Measurements from ENCODE around the gene CATSPERE. TPM values are rescaled to one million over a fixed set of nuclear protein-coding genes. Genes with fewer than 3 reads are reported as not detected.

Gene CATSPERE
- total and polyA plus RNA-seq, 9 of the 15 experiments (the other 6 are each of a cell fraction or from before 2014, with no cell fraction given), result 0.06 to 0.16 (median 0.09) TPM; not detected in 3

DNA sequence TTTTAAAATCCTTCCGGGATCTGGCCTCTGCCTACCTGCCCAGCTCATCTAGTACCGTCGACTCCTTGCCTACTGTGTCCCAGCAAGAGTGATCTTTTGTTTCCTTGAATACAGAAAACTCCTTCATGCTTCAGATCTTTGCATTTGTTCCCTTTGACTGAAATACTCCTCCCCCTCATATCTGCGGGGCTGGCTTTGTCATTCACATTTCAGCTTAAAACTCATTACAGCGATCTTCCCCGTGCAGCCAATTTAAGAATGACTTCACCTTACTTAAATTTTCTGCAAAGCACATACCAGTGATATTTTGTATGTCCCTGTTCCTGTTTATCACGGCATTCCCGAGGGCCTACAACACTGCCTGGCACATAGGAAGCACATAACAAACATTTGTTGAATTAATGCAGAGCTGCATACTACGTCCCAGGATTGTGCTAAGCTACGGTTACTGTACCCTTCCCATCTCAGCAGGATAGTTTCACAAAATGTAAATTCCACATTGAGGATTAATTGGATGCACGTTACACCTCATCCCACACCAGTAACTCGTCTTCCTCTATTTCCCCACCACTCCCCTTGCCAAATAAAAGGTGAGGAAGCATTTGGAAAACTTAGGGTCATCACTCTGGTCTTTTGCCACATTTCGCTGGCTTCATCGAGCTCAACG is 191.0 kb downstream of the CATSPERE start (continued):
- 0 out of 2 replicates have a peak, but pooled peaks have one; percentile 34 for TF ChIP-seq SMARCA5 (IDR thresholded peaks at IDR 0.05)
- TF ChIP-seq DPF2 (IDR thresholded peaks at IDR 0.05), result peak; percentile 47; the same call in 1 of the 2 replicates
- 0 out of 2 replicates have a peak, but pooled peaks have one; percentile 41 for TF ChIP-seq MTA1 (IDR thresholded peaks at IDR 0.05; ENCODE audit: borderline replicate concordance)
- TF ChIP-seq ZNF445 (CRISPR knock-in tag; IDR thresholded peaks at IDR 0.05; ENCODE audit: low read depth), result 0 out of 2 replicates have a peak, but pooled peaks have one; percentile 43
- TF ChIP-seq ELF2 (CRISPR knock-in tag; IDR thresholded peaks at IDR 0.05), result no peak
- 0 out of 4 replicates have a peak, but pooled peaks of 1 of the 2 experiments have one; percentile 65 for TF ChIP-seq HDAC1 (IDR thresholded peaks at IDR 0.05)
- no peak for TF ChIP-seq POLR2H (tag; IDR thresholded peaks at IDR 0.05; ENCODE audit: low read depth)
- TF ChIP-seq GTF2F1 (IDR thresholded peaks at IDR 0.05; ENCODE audit: low read depth, low read length), result peak; percentile 53; the same call in 1 of the 2 replicates
- 0 out of 2 replicates have a peak, but pooled peaks have one; percentile 3 for TF ChIP-seq ZNF316 (IDR thresholded peaks at IDR 0.05)
- TF ChIP-seq FOXK2 (conservative IDR thresholded peaks at IDR 0.05 in 1 of 2, IDR thresholded peaks at IDR 0.05 in 1 of 2; ENCODE audit: low read depth in 2 of 2), result peak in 1 of 2 experiments; percentile 44; a peak in 1 of 4 replicates
- 0 out of 2 replicates have a peak, but pooled peaks have one; percentile 70 for TF ChIP-seq HDAC2 (IDR thresholded peaks at IDR 0.05)
- TF ChIP-seq SIX5 (IDR thresholded peaks at IDR 0.05; ENCODE audit: borderline replicate concordance in 1 of 2, insufficient read depth in 1 of 2, low read depth in 1 of 2, low read length in 2 of 2), result no peak
- TF ChIP-seq NELFE (IDR thresholded peaks at IDR 0.05; ENCODE audit: insufficient read depth, insufficient read length), result no peak
- TF ChIP-seq TEAD2 (tag; IDR thresholded peaks at IDR 0.05), result no peak
- no peak for TF ChIP-seq RUNX1 (IDR thresholded peaks at IDR 0.05; ENCODE audit: low read depth)
